ENCODE results near the gene CP.

Gene CP

GRCh38 chr3:149179220-149179619 lies 42.4 kb downstream of the CP start:
- DNase-seq: no peak

GRCh38 chr3:149177122-149177521 lies 44.5 kb downstream of the CP start:
- DNase-seq: no peak

DNA sequence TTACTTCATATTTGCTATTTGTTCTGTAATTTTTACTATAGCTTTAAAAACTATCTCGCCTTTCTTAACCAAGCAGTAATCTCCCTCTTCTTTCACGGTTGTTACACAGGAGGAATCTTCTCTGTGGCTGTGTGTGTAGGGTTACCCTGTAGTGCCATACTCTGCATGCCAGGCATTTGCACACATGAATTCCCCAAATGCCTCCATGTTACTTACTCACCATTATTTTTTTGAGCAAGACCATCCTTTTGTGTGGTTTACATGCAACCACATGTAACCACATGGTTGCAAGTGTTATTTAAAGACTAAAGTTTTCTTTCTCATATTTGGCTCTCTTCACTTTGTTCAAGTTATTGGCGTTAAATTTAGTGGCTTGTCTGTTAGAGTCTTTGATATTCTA lies 46.7 kb downstream of the CP start:
- DNase-seq: no peak

- DNase-seq: no peak
Measured at GRCh38 chr3:149170672-149171071, 51.0 kb downstream of the CP start.

DNA sequence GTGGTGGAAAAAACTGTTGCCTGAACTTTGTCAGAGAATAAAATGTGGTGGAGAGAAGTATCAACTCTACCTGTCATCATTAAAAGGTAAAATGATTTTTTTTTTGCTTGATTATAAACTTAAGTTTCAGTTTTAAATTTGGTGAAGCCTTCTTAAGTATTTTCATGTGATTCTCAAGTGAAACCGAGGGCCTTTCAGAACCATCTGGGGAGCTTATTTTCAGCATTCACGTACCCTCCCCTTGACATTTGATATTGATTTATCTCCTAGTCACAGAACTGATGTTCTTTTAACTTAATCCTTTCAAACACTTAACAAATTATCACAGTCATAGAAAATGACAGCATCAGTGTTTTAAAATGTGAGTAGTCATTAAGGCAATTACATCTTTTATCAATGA lies 53.7 kb downstream of the CP start:
- no peak for DNase-seq

DNA sequence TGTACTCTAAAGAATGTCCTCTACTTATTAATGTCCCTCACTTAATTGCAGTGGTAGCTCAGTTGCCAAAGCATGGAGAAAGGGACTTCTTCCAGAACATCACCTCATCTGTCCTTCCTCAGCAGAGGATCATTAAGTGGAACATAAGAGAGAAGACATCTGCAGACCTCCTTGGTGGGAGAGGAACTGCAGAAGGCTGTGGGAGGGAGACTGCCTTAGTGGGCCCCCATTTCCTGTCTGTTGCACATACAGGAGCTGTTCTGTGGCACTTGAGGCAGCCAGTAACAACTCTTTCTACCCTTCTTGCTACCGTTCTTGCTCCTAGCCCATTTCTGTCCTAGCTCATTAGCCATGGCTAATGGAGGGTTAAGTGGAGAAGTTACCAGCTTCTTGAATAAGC lies 58.6 kb downstream of the CP start:
- no peak for DNase-seq

DNA sequence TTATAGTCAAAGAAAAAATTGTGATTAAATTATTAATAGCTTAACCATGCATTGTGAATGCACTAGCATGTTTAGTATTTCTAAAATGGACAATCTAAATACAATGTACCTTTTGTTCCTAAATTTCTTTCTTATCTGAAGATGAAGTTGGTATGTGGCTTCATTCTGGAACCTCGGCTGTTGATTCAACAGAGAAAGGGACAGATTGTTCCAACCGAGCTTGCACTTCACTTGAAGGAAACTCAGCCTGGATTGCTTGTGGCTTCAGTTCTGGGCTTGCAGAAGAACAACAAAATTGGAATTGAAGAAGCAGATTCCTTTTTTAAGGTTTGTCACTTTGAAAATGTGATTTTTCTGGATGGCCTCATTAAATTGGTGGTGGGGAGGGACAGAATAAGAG lies 59.6 kb downstream of the CP start:
- DNase-seq: no peak

- DNase-seq: no peak
Measured at GRCh38 chr3:149160754-149161300, 60.8 kb downstream of the CP start.

DNA sequence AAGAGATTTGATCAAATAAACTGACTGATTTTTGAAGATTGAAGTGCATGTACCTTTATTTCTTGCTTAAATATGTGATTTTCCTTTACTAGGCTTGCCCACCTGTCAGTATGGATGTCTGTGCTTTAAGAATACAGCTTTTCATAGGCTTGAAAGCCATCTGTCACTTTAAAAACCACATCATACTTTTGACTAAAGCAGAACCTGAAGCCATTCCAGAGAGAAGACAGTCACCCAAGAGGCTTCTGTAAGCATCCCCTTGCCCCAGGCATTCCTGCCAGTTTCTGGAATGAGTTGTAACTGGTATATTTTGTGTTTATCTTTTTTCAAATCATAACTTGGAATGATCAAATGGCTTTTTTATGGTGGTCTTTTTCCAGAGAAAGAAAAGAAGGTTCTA lies 68.2 kb downstream of the CP start:
- no peak for DNase-seq

DNA sequence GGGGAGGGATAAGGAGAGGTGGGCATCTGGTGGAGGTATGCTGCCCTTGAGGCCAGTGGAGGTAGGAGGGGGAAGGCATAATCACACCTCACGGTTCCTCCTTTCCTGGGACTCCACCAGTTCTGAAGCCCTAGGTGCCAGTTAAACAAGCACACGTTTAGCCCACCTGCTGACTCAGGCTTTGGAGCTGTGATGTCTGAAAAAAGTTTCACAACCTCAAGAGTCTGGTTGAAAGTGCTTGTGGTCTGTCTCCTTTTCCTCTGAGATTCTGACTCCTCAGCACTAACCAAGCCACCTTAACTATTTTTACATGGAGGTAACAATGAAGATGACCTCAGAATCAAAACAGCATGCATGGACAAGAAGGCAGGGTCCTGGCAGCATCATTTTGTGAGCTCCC lies 69.2 kb downstream of the CP start:
- no peak for DNase-seq

GRCh38 chr3:149151843-149152242 lies 69.8 kb downstream of the CP start:
- DNase-seq: no peak

DNA sequence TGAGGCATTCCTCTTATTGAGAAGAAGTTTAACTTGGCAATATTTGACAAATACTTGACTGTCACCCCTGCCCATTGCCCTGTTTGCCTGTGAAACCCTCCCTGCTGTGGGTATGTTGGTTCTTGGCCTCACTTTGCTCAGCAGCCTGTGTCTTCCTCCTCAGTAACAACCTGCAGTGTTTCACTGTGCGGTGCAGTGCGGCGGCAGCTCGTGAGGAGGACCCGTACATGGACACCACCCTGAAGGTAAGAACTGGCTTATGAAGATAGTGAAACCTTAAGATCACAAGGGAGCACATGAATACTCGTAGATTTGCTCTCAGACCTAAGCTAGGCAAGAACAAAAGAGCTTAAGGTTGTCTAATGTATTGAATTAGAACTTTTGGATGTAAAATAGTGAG lies 71.2 kb downstream of the CP start:
- no peak for DNase-seq

GRCh38 chr3:149145974-149146373 lies 75.7 kb downstream of the CP start:
- DNase-seq: no peak

DNA sequence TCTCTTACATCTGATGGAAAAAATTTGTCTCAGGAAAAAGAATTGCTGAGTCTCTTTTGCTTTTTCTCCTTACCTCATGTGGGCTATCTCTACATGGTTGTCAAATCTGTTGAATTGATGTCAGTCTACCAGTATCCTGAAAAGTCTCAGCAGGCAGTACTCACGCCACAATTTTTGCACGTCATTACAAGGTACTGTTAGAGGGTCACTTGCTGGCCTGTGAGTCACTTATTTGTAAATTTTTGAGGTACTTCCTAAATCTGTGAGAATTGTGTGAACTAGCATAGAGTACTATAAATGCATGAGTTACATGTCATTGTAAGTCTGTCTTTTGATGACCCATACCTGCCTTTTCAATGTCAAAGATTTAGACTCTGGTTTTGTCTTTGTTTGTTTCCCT lies 76.3 kb downstream of the CP start:
- no peak for DNase-seq

- no peak for DNase-seq
Measured at GRCh38 chr3:149142682-149143081, 78.9 kb downstream of the CP start.

GRCh38 chr3:149134575-149134974 lies 87.1 kb downstream of the CP start:
- DNase-seq: no peak

- no peak for DNase-seq
Measured at GRCh38 chr3:149131589-149131988, 90.0 kb downstream of the CP start.

DNA sequence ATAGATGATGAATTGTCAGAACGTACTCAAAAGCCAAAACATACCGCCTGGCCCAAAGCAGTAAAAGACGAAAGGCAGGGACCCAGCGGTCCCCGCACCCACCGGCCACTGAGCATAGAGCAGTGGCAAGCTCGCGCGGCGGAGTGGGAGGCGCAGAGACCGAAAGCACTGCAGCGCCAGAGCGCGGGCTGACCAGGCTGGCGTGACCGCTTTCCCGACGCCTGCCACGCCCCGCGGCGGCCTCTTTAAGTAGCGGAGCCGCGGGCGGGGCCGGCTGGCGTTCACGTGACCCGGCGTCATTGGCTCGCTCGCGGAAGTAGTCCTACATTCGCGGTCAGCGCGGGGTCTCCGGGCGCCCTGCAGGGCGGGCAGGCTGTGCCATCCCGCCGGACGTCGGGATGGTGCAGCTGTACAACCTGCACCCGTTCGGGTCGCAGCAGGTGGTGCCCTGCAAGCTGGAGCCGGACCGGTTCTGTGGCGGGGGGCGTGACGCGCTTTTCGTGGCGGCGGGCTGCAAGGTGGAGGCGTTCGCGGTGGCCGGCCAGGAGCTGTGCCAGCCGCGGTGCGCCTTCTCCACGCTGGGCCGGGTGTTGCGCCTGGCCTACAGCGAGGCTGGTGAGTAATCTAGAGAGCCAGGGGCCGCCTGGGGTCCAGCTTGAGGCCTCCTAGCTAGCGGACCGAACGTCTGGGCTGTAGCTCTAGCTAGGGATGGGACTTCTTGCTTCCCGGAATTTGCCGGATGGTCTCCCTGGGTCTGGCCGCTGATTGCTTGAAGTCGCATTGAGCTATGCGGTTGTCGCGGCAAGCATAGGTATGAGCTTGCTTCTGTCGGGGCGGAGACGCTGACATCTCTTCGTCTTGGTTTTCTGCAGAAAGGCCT lies 92.1 kb downstream of the CP start, which contains the start of gene HPS3:
Gene HPS3 (plus strand): TSS at position 313 of the 880 bp plus-strand sequence. CDS start 86 bp downstream, at position 399.
- peak; percentile 62 to 63 for DNase-seq

DNA sequence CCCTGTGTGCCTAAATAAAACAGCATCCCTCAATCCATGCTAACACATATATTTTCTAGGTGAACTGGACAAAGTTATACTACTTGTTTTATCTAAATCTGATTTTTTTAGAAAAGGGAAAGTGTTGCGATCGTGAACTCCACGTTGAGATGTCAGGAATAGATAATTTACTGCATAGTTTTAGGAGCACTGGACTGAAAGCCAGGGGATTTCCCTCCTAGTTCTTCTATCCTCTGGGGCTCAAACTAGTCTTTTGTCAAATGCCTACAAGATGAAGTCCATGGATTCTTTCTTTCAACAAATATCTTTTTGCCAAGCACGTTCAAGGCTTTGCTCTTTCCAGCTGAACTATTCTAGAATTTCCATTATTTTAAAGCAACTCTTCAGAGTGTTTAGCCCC lies 92.8 kb downstream of the CP start:
- DNase-seq: no peak

DNA sequence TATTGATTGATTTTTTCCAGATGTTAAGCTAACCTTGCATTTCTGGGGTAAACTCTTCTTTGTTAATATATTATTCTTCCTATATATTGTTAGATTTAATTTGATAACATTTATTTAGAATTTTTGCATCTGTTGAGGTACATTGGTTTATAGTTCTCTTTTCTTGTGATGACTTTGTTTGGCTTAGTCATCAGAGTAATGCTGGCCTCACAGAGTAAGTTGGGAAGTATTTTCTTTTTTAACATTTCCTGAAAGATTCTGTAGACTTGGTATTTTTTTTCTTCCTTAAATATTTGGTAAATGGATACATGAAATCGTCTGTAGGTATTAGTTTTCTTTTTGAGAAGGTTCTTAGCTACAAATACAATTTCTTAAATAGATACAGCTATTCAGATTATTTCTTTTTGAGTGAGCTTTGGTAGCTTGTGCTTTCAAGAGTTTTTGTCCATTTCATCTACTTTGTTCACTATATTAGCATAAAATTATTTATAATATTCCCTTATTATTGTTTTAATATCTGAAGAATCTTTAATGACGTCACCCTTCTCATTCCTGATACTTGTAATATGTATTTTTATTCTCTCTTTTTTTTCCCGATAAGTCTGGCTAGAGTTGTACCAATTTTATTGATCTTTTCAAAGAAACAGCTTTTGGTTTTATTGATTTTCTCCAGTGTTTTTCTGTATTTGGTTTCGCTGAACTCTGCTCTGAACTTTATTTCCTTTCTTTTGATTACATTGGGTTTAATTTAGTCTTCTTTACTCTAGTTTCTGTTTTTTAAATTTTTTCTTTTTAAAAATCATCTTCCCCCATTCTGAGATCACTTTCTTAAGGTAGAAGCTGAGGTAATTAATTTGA lies 98.7 kb downstream of the CP start:
- no peak for DNase-seq
